ENCODE data around the gene CDC42BPB.

- TF ChIP-seq POLR2A (IDR thresholded peaks at IDR 0.05) (no peak), CTCF (IDR thresholded peaks at IDR 0.05 in 4 of 5, conservative IDR thresholded peaks at IDR 0.05 in 1 of 5) (no peak)
Observed at GRCh38 chr14:102920998-102921304, 136.4 kb downstream of the CDC42BPB start.

All from gastrocnemius medialis (tissue), 4 donors.